ENCODE data around the gene LY6G6F. TPM values are rescaled to one million over a fixed set of nuclear protein-coding genes. Genes with fewer than 3 reads are reported as not detected.

Gene LY6G6F
- total and polyA plus RNA-seq, 2 of the 13 experiments (the other 11 are each of a cell fraction or from before 2014, with no cell fraction given), result not detected

DNA sequence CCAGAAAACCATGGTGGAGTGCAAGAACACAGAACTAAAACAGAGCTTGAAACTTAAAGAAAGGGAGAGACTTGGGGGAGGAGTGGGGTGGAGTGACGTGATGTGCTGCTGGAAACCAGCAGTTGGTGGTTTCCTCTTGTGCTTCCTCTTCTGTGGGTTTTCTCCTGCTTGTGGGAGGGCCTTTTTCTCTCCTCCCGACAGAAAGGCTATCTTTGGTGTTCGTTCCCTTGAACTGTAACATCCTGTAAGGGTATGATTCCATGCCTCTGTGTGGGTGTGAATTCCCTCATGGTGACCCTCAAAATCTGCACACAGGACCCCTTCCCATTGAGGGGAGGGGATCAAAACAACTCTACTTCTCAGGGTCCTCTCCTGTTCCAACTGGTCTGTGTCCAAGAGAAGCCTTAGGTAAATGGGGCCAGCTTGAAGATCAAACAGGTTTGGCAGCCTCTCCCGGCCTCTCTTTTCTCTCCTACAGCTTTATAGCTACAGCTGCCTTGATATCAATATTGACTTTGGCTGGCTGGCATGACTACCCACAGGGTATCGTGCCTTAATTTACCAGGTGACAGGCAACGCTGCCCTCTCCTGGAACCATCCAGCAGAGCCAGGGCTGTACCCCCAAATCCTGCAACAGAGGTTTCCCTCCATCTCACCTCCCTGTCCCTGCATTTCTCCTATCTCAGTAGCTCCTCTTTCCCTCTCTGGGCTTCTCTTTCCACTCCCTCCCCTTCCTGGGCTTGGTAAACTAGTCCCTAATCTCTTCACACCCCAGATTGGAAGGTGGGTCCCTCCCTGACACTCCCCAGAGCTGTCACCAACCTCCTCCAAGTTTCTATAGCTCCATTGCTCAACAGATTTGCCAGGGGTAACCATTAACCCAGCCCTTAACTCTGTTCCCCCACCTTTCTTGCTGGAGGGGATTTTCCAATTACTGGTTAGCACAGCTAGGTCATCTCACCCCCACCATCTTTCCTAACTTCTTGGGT, 31.6 kb downstream of the LY6G6F start (continued):
- TF ChIP-seq RAD21 (CRISPR knock-in tag; IDR thresholded peaks at IDR 0.05), result peak; percentile 38; the same call in 1 of the 2 replicates
- no peak for TF ChIP-seq SRF (IDR thresholded peaks at IDR 0.05; ENCODE audit: low read depth, low read length)
- no peak for TF ChIP-seq NFE2L1 (CRISPR knock-in tag; IDR thresholded peaks at IDR 0.05; ENCODE audit: borderline replicate concordance)
- TF ChIP-seq HIVEP1 (CRISPR knock-in tag; IDR thresholded peaks at IDR 0.05), result peak; percentile 94
- TF ChIP-seq, protein P1, sequence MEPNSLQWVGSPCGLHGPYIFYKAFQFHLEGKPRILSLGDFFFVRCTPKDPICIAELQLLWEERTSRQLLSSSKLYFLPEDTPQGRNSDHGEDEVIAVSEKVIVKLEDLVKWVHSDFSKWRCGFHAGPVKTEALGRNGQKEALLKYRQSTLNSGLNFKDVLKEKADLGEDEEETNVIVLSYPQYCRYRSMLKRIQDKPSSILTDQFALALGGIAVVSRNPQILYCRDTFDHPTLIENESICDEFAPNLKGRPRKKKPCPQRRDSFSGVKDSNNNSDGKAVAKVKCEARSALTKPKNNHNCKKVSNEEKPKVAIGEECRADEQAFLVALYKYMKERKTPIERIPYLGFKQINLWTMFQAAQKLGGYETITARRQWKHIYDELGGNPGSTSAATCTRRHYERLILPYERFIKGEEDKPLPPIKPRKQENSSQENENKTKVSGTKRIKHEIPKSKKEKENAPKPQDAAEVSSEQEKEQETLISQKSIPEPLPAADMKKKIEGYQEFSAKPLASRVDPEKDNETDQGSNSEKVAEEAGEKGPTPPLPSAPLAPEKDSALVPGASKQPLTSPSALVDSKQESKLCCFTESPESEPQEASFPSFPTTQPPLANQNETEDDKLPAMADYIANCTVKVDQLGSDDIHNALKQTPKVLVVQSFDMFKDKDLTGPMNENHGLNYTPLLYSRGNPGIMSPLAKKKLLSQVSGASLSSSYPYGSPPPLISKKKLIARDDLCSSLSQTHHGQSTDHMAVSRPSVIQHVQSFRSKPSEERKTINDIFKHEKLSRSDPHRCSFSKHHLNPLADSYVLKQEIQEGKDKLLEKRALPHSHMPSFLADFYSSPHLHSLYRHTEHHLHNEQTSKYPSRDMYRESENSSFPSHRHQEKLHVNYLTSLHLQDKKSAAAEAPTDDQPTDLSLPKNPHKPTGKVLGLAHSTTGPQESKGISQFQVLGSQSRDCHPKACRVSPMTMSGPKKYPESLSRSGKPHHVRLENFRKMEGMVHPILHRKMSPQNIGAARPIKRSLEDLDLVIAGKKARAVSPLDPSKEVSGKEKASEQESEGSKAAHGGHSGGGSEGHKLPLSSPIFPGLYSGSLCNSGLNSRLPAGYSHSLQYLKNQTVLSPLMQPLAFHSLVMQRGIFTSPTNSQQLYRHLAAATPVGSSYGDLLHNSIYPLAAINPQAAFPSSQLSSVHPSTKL (CRISPR knock-in tag; IDR thresholded peaks at IDR 0.05), result peak; percentile 87
- peak; percentile 35; the same call in 1 of the 2 replicates for TF ChIP-seq NCOA1 (CRISPR knock-in tag; IDR thresholded peaks at IDR 0.05)
- peak; percentile 49; the same call in 1 of the 2 replicates for TF ChIP-seq TFDP1 (CRISPR knock-in tag; IDR thresholded peaks at IDR 0.05; ENCODE audit: borderline replicate concordance)
- TF ChIP-seq TAF1 (CRISPR knock-in tag; IDR thresholded peaks at IDR 0.05), result no peak
- no peak for TF ChIP-seq POLR2AphosphoS2 (IDR thresholded peaks at IDR 0.05; ENCODE audit: low read depth, low read length)
- no peak for TF ChIP-seq ZNF484 (CRISPR knock-in tag; IDR thresholded peaks at IDR 0.05; ENCODE audit: borderline replicate concordance, low read depth)
- TF ChIP-seq, protein P2, sequence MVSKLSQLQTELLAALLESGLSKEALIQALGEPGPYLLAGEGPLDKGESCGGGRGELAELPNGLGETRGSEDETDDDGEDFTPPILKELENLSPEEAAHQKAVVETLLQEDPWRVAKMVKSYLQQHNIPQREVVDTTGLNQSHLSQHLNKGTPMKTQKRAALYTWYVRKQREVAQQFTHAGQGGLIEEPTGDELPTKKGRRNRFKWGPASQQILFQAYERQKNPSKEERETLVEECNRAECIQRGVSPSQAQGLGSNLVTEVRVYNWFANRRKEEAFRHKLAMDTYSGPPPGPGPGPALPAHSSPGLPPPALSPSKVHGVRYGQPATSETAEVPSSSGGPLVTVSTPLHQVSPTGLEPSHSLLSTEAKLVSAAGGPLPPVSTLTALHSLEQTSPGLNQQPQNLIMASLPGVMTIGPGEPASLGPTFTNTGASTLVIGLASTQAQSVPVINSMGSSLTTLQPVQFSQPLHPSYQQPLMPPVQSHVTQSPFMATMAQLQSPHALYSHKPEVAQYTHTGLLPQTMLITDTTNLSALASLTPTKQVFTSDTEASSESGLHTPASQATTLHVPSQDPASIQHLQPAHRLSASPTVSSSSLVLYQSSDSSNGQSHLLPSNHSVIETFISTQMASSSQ (IDR thresholded peaks at IDR 0.05; ENCODE audit: low read depth), result peak; percentile 99
- TF ChIP-seq, protein P2 (CRISPR knock-in tag; IDR thresholded peaks at IDR 0.05; ENCODE audit: borderline replicate concordance), result peak; percentile 99
- no peak for TF ChIP-seq ZFYVE20 (CRISPR knock-in tag; IDR thresholded peaks at IDR 0.05; ENCODE audit: borderline replicate concordance, low read depth)
- TF ChIP-seq, protein P3, sequence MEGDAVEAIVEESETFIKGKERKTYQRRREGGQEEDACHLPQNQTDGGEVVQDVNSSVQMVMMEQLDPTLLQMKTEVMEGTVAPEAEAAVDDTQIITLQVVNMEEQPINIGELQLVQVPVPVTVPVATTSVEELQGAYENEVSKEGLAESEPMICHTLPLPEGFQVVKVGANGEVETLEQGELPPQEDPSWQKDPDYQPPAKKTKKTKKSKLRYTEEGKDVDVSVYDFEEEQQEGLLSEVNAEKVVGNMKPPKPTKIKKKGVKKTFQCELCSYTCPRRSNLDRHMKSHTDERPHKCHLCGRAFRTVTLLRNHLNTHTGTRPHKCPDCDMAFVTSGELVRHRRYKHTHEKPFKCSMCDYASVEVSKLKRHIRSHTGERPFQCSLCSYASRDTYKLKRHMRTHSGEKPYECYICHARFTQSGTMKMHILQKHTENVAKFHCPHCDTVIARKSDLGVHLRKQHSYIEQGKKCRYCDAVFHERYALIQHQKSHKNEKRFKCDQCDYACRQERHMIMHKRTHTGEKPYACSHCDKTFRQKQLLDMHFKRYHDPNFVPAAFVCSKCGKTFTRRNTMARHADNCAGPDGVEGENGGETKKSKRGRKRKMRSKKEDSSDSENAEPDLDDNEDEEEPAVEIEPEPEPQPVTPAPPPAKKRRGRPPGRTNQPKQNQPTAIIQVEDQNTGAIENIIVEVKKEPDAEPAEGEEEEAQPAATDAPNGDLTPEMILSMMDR (CRISPR knock-in tag; IDR thresholded peaks at IDR 0.05), result peak; percentile 44
- no peak for TF ChIP-seq ZNF557 (CRISPR knock-in tag; IDR thresholded peaks at IDR 0.05)
- TF ChIP-seq SP4 (CRISPR knock-in tag; IDR thresholded peaks at IDR 0.05), result no peak
- peak; percentile 92 for TF ChIP-seq HMG20B (CRISPR knock-in tag; conservative IDR thresholded peaks at IDR 0.05)
- TF ChIP-seq DNMT1 (CRISPR knock-in tag; IDR thresholded peaks at IDR 0.05), result 0 out of 2 replicates have a peak, but pooled peaks have one; percentile 57
